Sigmoid colon (tissue), 3 donors: ENCODE data around the gene ATXN1L.

ENCODE experiments used
- POLR2A ChIP-seq, 2 donors: fragments of 450-650 bp; IDR thresholded peaks; one replicate each; pipeline ENCODE4 v1.6.1; 2016; ENCODE audit warnings: antibody characterized with exemption in 2 of 2, mild to moderate bottlenecking in 2 of 2, moderate library complexity in 2 of 2
- TF ChIP-seq, protein P1 (sequence below), 4 experiments: fragments of 450-650 bp in 3 of 4; fragments of 200-600 bp in 1 of 4; IDR thresholded peaks; one replicate each; pipeline ENCODE4 v1.5.1; 2016 to 2019; ENCODE audit warnings: antibody characterized with exemption in 4 of 4, mild to moderate bottlenecking in 3 of 4, moderate library complexity in 2 of 4

DNA sequence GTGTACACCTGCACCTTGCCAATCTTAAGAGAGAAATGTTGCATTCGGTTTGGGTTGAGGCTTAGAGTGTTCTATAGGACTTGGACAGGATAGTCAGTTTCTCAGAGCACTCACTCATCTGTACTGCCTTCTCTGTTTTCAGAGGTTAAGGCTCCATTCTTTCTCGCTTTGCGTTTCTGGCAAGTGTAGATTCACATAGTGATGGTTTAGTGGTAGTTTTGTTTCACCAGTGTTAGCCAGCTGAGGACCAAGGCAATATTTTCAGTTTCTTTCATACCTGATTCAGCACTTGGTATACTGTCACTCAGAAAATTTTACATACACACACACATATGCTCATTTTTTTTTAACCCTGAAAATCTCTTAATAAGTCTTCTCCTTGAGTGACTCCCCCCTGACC is 1.3 kb downstream of the ATXN1L start:
- TF ChIP-seq, protein P1, sequence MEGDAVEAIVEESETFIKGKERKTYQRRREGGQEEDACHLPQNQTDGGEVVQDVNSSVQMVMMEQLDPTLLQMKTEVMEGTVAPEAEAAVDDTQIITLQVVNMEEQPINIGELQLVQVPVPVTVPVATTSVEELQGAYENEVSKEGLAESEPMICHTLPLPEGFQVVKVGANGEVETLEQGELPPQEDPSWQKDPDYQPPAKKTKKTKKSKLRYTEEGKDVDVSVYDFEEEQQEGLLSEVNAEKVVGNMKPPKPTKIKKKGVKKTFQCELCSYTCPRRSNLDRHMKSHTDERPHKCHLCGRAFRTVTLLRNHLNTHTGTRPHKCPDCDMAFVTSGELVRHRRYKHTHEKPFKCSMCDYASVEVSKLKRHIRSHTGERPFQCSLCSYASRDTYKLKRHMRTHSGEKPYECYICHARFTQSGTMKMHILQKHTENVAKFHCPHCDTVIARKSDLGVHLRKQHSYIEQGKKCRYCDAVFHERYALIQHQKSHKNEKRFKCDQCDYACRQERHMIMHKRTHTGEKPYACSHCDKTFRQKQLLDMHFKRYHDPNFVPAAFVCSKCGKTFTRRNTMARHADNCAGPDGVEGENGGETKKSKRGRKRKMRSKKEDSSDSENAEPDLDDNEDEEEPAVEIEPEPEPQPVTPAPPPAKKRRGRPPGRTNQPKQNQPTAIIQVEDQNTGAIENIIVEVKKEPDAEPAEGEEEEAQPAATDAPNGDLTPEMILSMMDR (IDR thresholded peaks at IDR 0.05), result no peak
- TF ChIP-seq POLR2A (IDR thresholded peaks at IDR 0.05), result no peak
